Measurements from ENCODE around the gene HPCAL1. TPM values are rescaled to one million over a fixed set of nuclear protein-coding genes. Genes with fewer than 3 reads are reported as not detected.

Gene HPCAL1
- total and polyA plus RNA-seq, 2 of the 4 experiments (the other 2 are of a cell fraction) = 8.2 to 33.7 TPM

DNA sequence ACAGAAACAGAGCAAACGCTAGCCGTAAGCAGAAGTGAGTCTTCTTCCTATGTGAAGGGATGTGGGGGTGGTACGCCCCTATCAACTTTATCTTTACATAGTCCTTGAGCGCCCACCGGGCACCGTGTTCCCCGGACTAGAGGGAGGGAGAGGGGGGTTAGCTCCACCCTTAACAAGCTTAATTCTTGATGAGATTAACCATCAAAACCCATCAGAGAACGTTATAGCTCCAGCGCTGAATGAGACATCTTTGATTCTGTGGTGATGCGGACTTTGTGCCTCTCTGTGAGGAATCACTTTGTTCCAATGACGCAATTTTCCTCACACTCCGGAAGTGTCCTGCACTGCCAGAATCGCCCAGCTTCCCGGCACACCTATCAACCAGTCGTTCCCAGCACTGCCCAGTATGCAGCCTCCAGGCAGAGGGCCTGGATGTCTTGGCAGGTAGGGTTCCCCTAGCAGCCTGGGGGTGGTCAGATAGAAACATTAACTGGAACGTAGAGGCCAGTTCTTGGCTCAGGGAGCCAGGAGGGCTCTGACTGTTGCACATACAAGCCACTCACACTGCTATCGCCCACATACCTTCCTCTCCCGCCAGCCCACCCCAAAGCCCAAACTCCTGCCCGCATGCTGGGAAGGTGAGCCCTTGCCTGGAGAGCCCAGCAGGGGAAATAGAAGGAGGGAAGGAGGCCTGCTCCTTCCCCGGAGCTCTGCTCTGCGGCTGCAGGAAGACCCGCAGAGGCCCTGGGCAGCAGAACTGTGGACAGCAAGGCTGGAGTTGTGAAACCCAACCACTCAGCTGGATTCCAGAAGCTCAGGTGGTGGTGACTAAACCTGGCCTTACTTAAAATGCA is 147.4 kb downstream of the HPCAL1 start:
- dilution Hi-C loops (cut with HindIII; ENCODE audit: low sequenced_read_pairs, unreplicated experiment) (no loop called here), in situ Hi-C loops (cut with MboI; ENCODE audit: low sequenced_read_pairs) (no loop called here), intact Hi-C loops (cut with micrococcal nuclease) (no loop called here)
- WGBS, 2 experiments (ENCODE audit: extremely low coverage in 2 of 2, insufficient read length in 1 of 2) = no CpG with 5 or more reads among the region's 22 CpGs
- TF ChIP-seq CEBPB (IDR thresholded peaks at IDR 0.05; ENCODE audit: low read depth, low read length) (peak; percentile 46; the same call in 1 of the 2 replicates), BHLHE40 (IDR thresholded peaks at IDR 0.05; ENCODE audit: low read depth, low read length) (no peak)
- Histone ChIP-seq H3K79me1 (ENCODE audit: low read depth in 1 of 2, low read length in 2 of 2) (peaks cover 0 to 29% of the 10 kb centered on the region in 2 experiments; a peak in 3 of 4 replicates), H3K4me3 (ENCODE audit: insufficient read depth, low read depth, low read length) (no peak overlapping the region), H3K56ac (ENCODE audit: extremely low read depth, insufficient read depth, low read length) (no peak overlapping the region), H3K9me1 (ENCODE audit: insufficient read depth, low read length) (peaks cover 7% of the 10 kb centered on the region), H3K18ac (ENCODE audit: low read depth, low read length) (no peak overlapping the region), H2AFZ (replicated peaks; ENCODE audit: low read length, poor library complexity) (peak overlapping the region; percentile 24), H2BK15ac (ENCODE audit: low read depth, low read length) (no peak overlapping the region), H3K27ac (ENCODE audit: insufficient read depth, low read length) (no peak overlapping the region), H2AK9ac (replicated peaks; ENCODE audit: low read depth, low read length, poor library complexity) (no peak overlapping the region), H3K4me2 (ENCODE audit: low read depth, low read length) (no peak overlapping the region), H3K9me3 (ENCODE audit: control insufficient read depth, insufficient read depth, low read length) (no peaks in the 10 kb centered on the region), H3K4ac (ENCODE audit: low read depth, low read length) (0 out of 2 replicates have a peak overlapping the region, but pooled peaks have one; percentile 10), H3K14ac (replicated peaks; ENCODE audit: low read depth, low read length) (no peak overlapping the region), H4K5ac (ENCODE audit: low read depth, low read length) (no peak overlapping the region), H2BK5ac (ENCODE audit: low read depth, low read length, poor library complexity, severe bottlenecking) (no peak overlapping the region), H2BK20ac (ENCODE audit: low read depth, low read length) (no peak overlapping the region), H2AK5ac (ENCODE audit: low read depth, low read length) (peak overlapping the region; percentile 59), H4K20me1 (ENCODE audit: insufficient read depth, low read length) (peaks cover 12% of the 10 kb centered on the region), H3K27me3 (ENCODE audit: control insufficient read depth, insufficient read depth, low read length) (no peaks in the 10 kb centered on the region), H4K8ac (ENCODE audit: low read depth in 2 of 2, low read length in 2 of 2) (no peak overlapping the region), H3K23ac (ENCODE audit: low read depth, low read length) (no peak overlapping the region), H3K36me3 (ENCODE audit: control insufficient read depth, insufficient read depth, low read length) (no peaks in the 10 kb centered on the region), H3K9ac (ENCODE audit: low read depth, low read length) (no peak overlapping the region), H2BK120ac (ENCODE audit: low read depth, low read length) (no peak overlapping the region), H3K4me1 (ENCODE audit: control insufficient read depth, insufficient read depth, low read length) (peaks cover 10% of the 10 kb centered on the region), H4K91ac (ENCODE audit: insufficient read depth, low read depth, low read length) (no peak overlapping the region)
- DNase-seq (no peak), ATAC-seq (ENCODE audit: low read depth) (no peak)
- POLR2A ChIA-PET (ENCODE audit: unreplicated experiment) = no interaction called here
- no TSS peak for BruUV-seq (replicated peaks)
- CTCF ChIA-PET = interaction anchor here (0.6 to 1.0 kb wide), 2 partner anchors 15 to 21 kb away, joined by 3 to 4 read pairs; no protein-coding TSS in a partner anchor
